Endodermal cell (in vitro differentiated cells): ENCODE data around the gene RANBP2. TPM values are rescaled to one million over a fixed set of nuclear protein-coding genes. Genes with fewer than 3 reads are reported as not detected.
A peak's percentile ranks its signal among the peaks of the same experiment; 100 is the strongest.

ENCODE experiments used
- DNase-seq: peaks from one replicate; pipeline ENCODE4 v3.0.0-alpha.2; 2017
- H3K27ac ChIP-seq: 2 replicates; pipeline ENCODE4 v1.5.1; 2013; ENCODE audit warnings: mild to moderate bottlenecking, low read depth, low read length, moderate library complexity
- H3K27me3 ChIP-seq: 2 replicates; pipeline ENCODE4 v1.6.1; 2013; ENCODE audit warnings: mild to moderate bottlenecking, low read length, moderate library complexity; ENCODE audit not compliant: insufficient read depth, control insufficient read depth, poor library complexity, severe bottlenecking
- H3K36me3 ChIP-seq: 2 replicates; pipeline ENCODE4 v1.7.0; 2013; ENCODE audit warnings: mild to moderate bottlenecking, low read length, moderate library complexity; ENCODE audit not compliant: control insufficient read depth, insufficient read depth
- H3K4me1 ChIP-seq: one replicate; pipeline ENCODE4 v1.7.0; 2013; ENCODE audit warnings: low read length; ENCODE audit not compliant: control insufficient read depth, insufficient read depth
- H3K4me3 ChIP-seq: 2 replicates; pipeline ENCODE4 v1.5.1; 2013; ENCODE audit warnings: mild to moderate bottlenecking, low read length, moderate library complexity
- H3K9ac ChIP-seq: 2 replicates; pipeline ENCODE4 v1.6.1; 2013; ENCODE audit warnings: mild to moderate bottlenecking, low read length, moderate library complexity; ENCODE audit not compliant: poor library complexity, severe bottlenecking; ENCODE audit errors: extremely low read depth
- H3K9me3 ChIP-seq: 2 replicates; pipeline ENCODE4 v1.6.1; 2013; ENCODE audit warnings: mild to moderate bottlenecking, low read length, moderate library complexity; ENCODE audit not compliant: control insufficient read depth
- H3K27ac Mint-ChIP-seq: 2 replicates; pipeline ENCODE4 v1.8.0; 2020; ENCODE audit warnings: mixed read lengths
- H3K27me3 Mint-ChIP-seq: 2 replicates; pipeline ENCODE4 v1.8.0; 2021; ENCODE audit warnings: mild to moderate bottlenecking, mixed read lengths; ENCODE audit not compliant: insufficient read depth
- H3K36me3 Mint-ChIP-seq: 2 replicates; pipeline ENCODE4 v1.8.0; 2020; ENCODE audit warnings: low read depth, mixed read lengths
- H3K4me1 Mint-ChIP-seq: 2 replicates; pipeline ENCODE4 v1.8.0; 2020; ENCODE audit warnings: mixed read lengths
- H3K4me3 Mint-ChIP-seq: 2 replicates; pipeline ENCODE4 v1.8.0; 2020; ENCODE audit warnings: mild to moderate bottlenecking, moderate library complexity, mixed read lengths
- H3K9me3 Mint-ChIP-seq: 2 replicates; pipeline ENCODE4 v1.8.0; 2020; ENCODE audit warnings: mild to moderate bottlenecking, mixed read lengths
- CTCF ChIP-seq: fragments of 200-600 bp; sonication (generic); conservative IDR thresholded peaks from 2 replicates; pipeline ENCODE4 v1.5.0; 2021; ENCODE audit warnings: antibody characterized with exemption, mild to moderate bottlenecking
- WGBS, 2 experiments: methylation state at CpG; one replicate each; pipeline versions ENCODE4 v1.1.5 to v1.1.7; 2013; ENCODE audit warnings: missing lambda C conversion rate in 2 of 2, mixed read lengths in 1 of 2; ENCODE audit not compliant: insufficient coverage in 1 of 2, insufficient read length in 1 of 2; 5-methylcytosine and 5-hydroxymethylcytosine counted together
- total RNA-seq, 2 donors: library from RNA; stranded (reverse); fragmentation: NEBNext Ultra II Directional in 1 of 2; extraction: Animal tissue kit (Norgen Biotek cat#: 25700) in 1 of 2; gene quantifications; 2 replicates in 1 of 2; 3 replicates in 1 of 2; pipeline ENCODE4 v1.2.1, GENCODE V29; 2021

RANBP2 gene
- total RNA-seq, 2 donors from 2014 or later, result 90.6 to 92.7 TPM

- H3K4me3 Mint-ChIP-seq, result peak overlapping the region; percentile 72
- peaks cover 63% of the 10 kb centered on the region for H3K36me3 ChIP-seq
- H3K36me3 Mint-ChIP-seq, result peaks cover 41% of the 10 kb centered on the region
- no peaks in the 10 kb centered on the region for H3K9me3 ChIP-seq
- DNase-seq, result no peak
- H3K4me1 ChIP-seq, result peaks cover 2% of the 10 kb centered on the region
- WGBS, 2 experiments, result 0 to 2% methylated on average over 3 to 6 of the region's 6 CpGs
- H3K27me3 ChIP-seq, result no peaks in the 10 kb centered on the region
- no peaks in the 10 kb centered on the region for H3K27me3 Mint-ChIP-seq
- peak overlapping the region; percentile 91 for H3K4me3 ChIP-seq
- no peak for TF ChIP-seq CTCF
- H3K4me1 Mint-ChIP-seq, result peaks cover 12% of the 10 kb centered on the region
- H3K27ac Mint-ChIP-seq, result peak overlapping the region; percentile 91
- peak overlapping the region; percentile 93 for H3K9ac ChIP-seq
- H3K27ac ChIP-seq, result peak overlapping the region; percentile 89
- no peaks in the 10 kb centered on the region for H3K9me3 Mint-ChIP-seq
Measured at GRCh38 chr2:108787216-108787541, 67.9 kb downstream of the RANBP2 start.

GRCh38 chr2:108803045-108803736, 83.9 kb downstream of the RANBP2 start:
- Histone ChIP-seq H3K4me3 (no peak overlapping the region), H3K27ac (no peak overlapping the region), H3K9me3 (peaks cover 16% of the 10 kb centered on the region), H3K27me3 (no peaks in the 10 kb centered on the region), H3K36me3 (peaks cover 73% of the 10 kb centered on the region), H3K9ac (no peak overlapping the region), H3K4me1 (no peaks in the 10 kb centered on the region)
- no peak overlapping the region for H3K27ac Mint-ChIP-seq
- H3K36me3 Mint-ChIP-seq, result peaks cover 56% of the 10 kb centered on the region
- no peak for TF ChIP-seq CTCF
- no peak overlapping the region for H3K4me3 Mint-ChIP-seq
- WGBS, 2 experiments, result 95 to 96% methylated on average over 6 to 7 of the region's 7 CpGs
- DNase-seq, result no peak
- no peaks in the 10 kb centered on the region for H3K27me3 Mint-ChIP-seq
- no peaks in the 10 kb centered on the region for H3K4me1 Mint-ChIP-seq
- peaks cover 8% of the 10 kb centered on the region for H3K9me3 Mint-ChIP-seq

- H3K27ac ChIP-seq, result no peak overlapping the region
- DNase-seq, result no peak
- H3K4me3 ChIP-seq, result no peak overlapping the region
- no peak overlapping the region for H3K9ac ChIP-seq
- no peaks in the 10 kb centered on the region for H3K27me3 Mint-ChIP-seq
- no CpG with 5 or more reads among the region's 1 CpG for WGBS, 2 experiments
- H3K9me3 Mint-ChIP-seq, result peaks cover 25% of the 10 kb centered on the region
- H3K36me3 Mint-ChIP-seq, result peaks cover 60% of the 10 kb centered on the region
- H3K4me1 ChIP-seq, result no peaks in the 10 kb centered on the region
- no peak overlapping the region for H3K27ac Mint-ChIP-seq
- H3K4me1 Mint-ChIP-seq, result no peaks in the 10 kb centered on the region
- H3K36me3 ChIP-seq, result peaks cover 73% of the 10 kb centered on the region
- H3K27me3 ChIP-seq, result no peaks in the 10 kb centered on the region
- no peak for TF ChIP-seq CTCF
- H3K4me3 Mint-ChIP-seq, result no peak overlapping the region
- peaks cover 32% of the 10 kb centered on the region for H3K9me3 ChIP-seq
Measured at GRCh38 chr2:108805032-108805431, 85.8 kb downstream of the RANBP2 start.
